CD4-positive, alpha-beta T cell treated with Interleukin-17A for 4 hours (primary cell): ENCODE measurements around the gene ANO6.
"Not testable (repeated sequence)": the region's sequence is repeated elsewhere in the genome, so short reads cannot be mapped to it uniquely, and the experiment has no call there.

ENCODE experiments used
- DNase-seq: peaks from one replicate; pipeline ENCODE4 v3.0.0-alpha.2; 2020; ENCODE audit warnings: mixed read lengths

ANO6 gene

GRCh38 chr12:45244561-45245343 lies 28.9 kb downstream of the ANO6 start:
- no peak for DNase-seq

GRCh38 chr12:45246236-45246635 lies 30.3 kb downstream of the ANO6 start:
- DNase-seq, result no peak

GRCh38 chr12:45247589-45247988 lies 31.7 kb downstream of the ANO6 start:
- DNase-seq, result no peak

GRCh38 chr12:45248095-45248494 lies 32.2 kb downstream of the ANO6 start:
- no peak for DNase-seq

GRCh38 chr12:45254254-45254653 lies 38.4 kb downstream of the ANO6 start:
- DNase-seq, result no peak

GRCh38 chr12:45256721-45257120 lies 40.8 kb downstream of the ANO6 start:
- DNase-seq, result no peak

GRCh38 chr12:45257185-45257930 lies 41.5 kb downstream of the ANO6 start:
- DNase-seq, result no peak

- DNase-seq, result no peak
Measured at GRCh38 chr12:45259675-45260074, 43.8 kb downstream of the ANO6 start.

- DNase-seq, result no peak
Measured at GRCh38 chr12:45260104-45260815, 44.4 kb downstream of the ANO6 start.

GRCh38 chr12:45260854-45261253 lies 45.0 kb downstream of the ANO6 start:
- DNase-seq, result no peak

- DNase-seq, result not testable (repeated sequence)
Measured at GRCh38 chr12:45262185-45262584, 46.3 kb downstream of the ANO6 start.

GRCh38 chr12:45263587-45263986 lies 47.7 kb downstream of the ANO6 start:
- DNase-seq, result no peak

GRCh38 chr12:45268672-45269411 lies 52.9 kb downstream of the ANO6 start:
- no peak for DNase-seq

GRCh38 chr12:45269412-45269751 lies 53.5 kb downstream of the ANO6 start:
- DNase-seq, result no peak

GRCh38 chr12:45270951-45271350 lies 55.1 kb downstream of the ANO6 start:
- no peak for DNase-seq

- no peak for DNase-seq
Measured at GRCh38 chr12:45273717-45274271, 57.9 kb downstream of the ANO6 start.

- no peak for DNase-seq
Measured at GRCh38 chr12:45276154-45276755, 60.4 kb downstream of the ANO6 start.

- DNase-seq, result no peak
Measured at GRCh38 chr12:45278447-45278846, 62.6 kb downstream of the ANO6 start.

- DNase-seq, result no peak
Measured at GRCh38 chr12:45279931-45280830, 64.3 kb downstream of the ANO6 start.

- DNase-seq, result no peak
Measured at GRCh38 chr12:45281994-45282393, 66.1 kb downstream of the ANO6 start.

- no peak for DNase-seq
Measured at GRCh38 chr12:45282411-45282810, 66.5 kb downstream of the ANO6 start.
